K562 (cell line): ENCODE results near the gene KCNK3.

Source experiments
- ATF1 ChIP-seq, 2 experiments: fragments of 450-650 bp in 1 of 2; IDR thresholded peaks; 2 replicates each; pipeline ENCODE4 v1.6.1; 2016; ENCODE audit warnings: missing compliant biosample characterization in 1 of 2, missing genetic modification characterization in 1 of 2
- CBX5 ChIP-seq: IDR thresholded peaks from 2 replicates; pipeline ENCODE4 v1.6.1; 2014; ENCODE audit warnings: low read depth, borderline replicate concordance
- CEBPZ ChIP-seq: fragments of 150-350 bp; IDR thresholded peaks from 2 replicates; pipeline ENCODE4 v1.6.1; 2014; ENCODE audit warnings: low read depth, mild to moderate bottlenecking, low read length, borderline replicate concordance
- CTCF ChIP-seq, 3 experiments: IDR thresholded peaks in 2 of 3; conservative IDR thresholded peaks in 1 of 3; 2 replicates each; pipeline ENCODE4 v1.5.1; 2011 to 2012; ENCODE audit warnings: low read length in 3 of 3, mild to moderate bottlenecking in 3 of 3, control low read depth in 2 of 3, improper control_type of control experiment in 1 of 3, inconsistent platforms in 1 of 3, low read depth in 1 of 3, mixed read lengths in 1 of 3, moderate library complexity in 1 of 3; ENCODE audit not compliant: insufficient read depth in 2 of 3
- CUX1 ChIP-seq: fragments of 200-800 bp; sonication (Bioruptor generic); IDR thresholded peaks from 2 replicates; pipeline ENCODE4 v1.6.1; 2016; ENCODE audit warnings: missing genetic modification characterization, missing compliant biosample characterization
- EP300 ChIP-seq: IDR thresholded peaks from 2 replicates; pipeline ENCODE4 v1.6.1; 2012; ENCODE audit warnings: low read length, improper control_type of control experiment
- GABPA ChIP-seq: fragments of 200-800 bp; sonication (Bioruptor generic); conservative IDR thresholded peaks from 2 replicates; pipeline ENCODE4 v1.6.1; 2016; ENCODE audit warnings: low read depth, missing genetic modification characterization, missing compliant biosample characterization
- MAX ChIP-seq: sonication (generic); formaldehyde crosslinking; IDR thresholded peaks from 2 replicates; pipeline ENCODE4 v1.9.0; 2022; ENCODE audit warnings: mild to moderate bottlenecking, missing genetic modification reagents
- NCOA1 ChIP-seq: fragments of 450-650 bp; IDR thresholded peaks from 2 replicates; pipeline ENCODE4 v1.6.1; 2016; ENCODE audit warnings: low read depth
- SMARCC2 ChIP-seq: fragments of 450-650 bp; IDR thresholded peaks from 2 replicates; pipeline ENCODE4 v1.6.1; 2017; ENCODE audit warnings: antibody characterized with exemption, moderate library complexity, mild to moderate bottlenecking, low read depth
- ZNF511 ChIP-seq: sonication (generic); formaldehyde crosslinking; IDR thresholded peaks from 2 replicates; pipeline ENCODE4 v1.8.0; 2022; ENCODE audit warnings: mild to moderate bottlenecking, missing genetic modification reagents
- ZNF77 ChIP-seq: fragments of 250-450 bp; sonication (Bioruptor Pico); IDR thresholded peaks from 2 replicates; pipeline ENCODE4 v1.5.0; 2020
- TF ChIP-seq, protein P1 (sequence below), 2 experiments: fragments of 450-650 bp in 1 of 2; sonication (generic) in 1 of 2; formaldehyde crosslinking in 1 of 2; IDR thresholded peaks in 1 of 2; conservative IDR thresholded peaks in 1 of 2; 2 replicates each; pipeline versions ENCODE4 v1.6.1 to v1.8.1; 2016 to 2023; ENCODE audit warnings: mild to moderate bottlenecking in 2 of 2, moderate library complexity in 2 of 2, inconsistent platforms in 1 of 2, missing genetic modification reagents in 1 of 2

- TF ChIP-seq ATF1 (CRISPR knock-in tag; IDR thresholded peaks at IDR 0.05) (no peak), ATF1 (tag; IDR thresholded peaks at IDR 0.05) (no peak), NCOA1 (no peak), ZNF511 (CRISPR knock-in tag) (no peak), CTCF (IDR thresholded peaks at IDR 0.05 in 2 of 3, conservative IDR thresholded peaks at IDR 0.05 in 1 of 3; ENCODE audit: insufficient read depth in 2 of 3, low read depth in 1 of 3, low read length in 3 of 3) (peak in 1 of 3 experiments; percentile 33; a peak in 2 of 6 replicates), MAX (CRISPR knock-in tag) (no peak), ZNF77 (no peak), CEBPZ (no peak), CUX1 (no peak), GABPA (tag) (no peak), CBX5 (no peak), EP300 (no peak), SMARCC2 (no peak)
- TF ChIP-seq, protein P1, sequence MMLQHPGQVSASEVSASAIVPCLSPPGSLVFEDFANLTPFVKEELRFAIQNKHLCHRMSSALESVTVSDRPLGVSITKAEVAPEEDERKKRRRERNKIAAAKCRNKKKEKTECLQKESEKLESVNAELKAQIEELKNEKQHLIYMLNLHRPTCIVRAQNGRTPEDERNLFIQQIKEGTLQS (IDR thresholded peaks at IDR 0.05) = no peak
- TF ChIP-seq, protein P1 (CRISPR knock-in tag; conservative IDR thresholded peaks at IDR 0.05) = no peak
Measured at GRCh38 chr2:26683583-26683982, 8.9 kb upstream of the KCNK3 start.
